Trophoblast cell (in vitro differentiated cells and primary cell): Measurements from ENCODE around the gene CKS1B.

Source experiments
- DNase-seq, 2 donors: peaks; one replicate each; pipeline ENCODE4 v3.0.0-alpha.2; 2016
- H2AFZ ChIP-seq: 2 replicates; pipeline ENCODE4 v1.6.1; 2013; ENCODE audit warnings: low read length, moderate library complexity, mild to moderate bottlenecking; ENCODE audit not compliant: insufficient read depth, poor library complexity
- H2AK5ac ChIP-seq: 2 replicates; pipeline ENCODE4 v1.6.1; 2013; ENCODE audit warnings: mild to moderate bottlenecking, low read length
- H2BK120ac ChIP-seq: 2 replicates; pipeline ENCODE4 v1.6.1; 2013; ENCODE audit warnings: low read length, mild to moderate bottlenecking, moderate library complexity; ENCODE audit not compliant: insufficient read depth, poor library complexity
- H2BK12ac ChIP-seq: 2 replicates; pipeline ENCODE4 v1.6.1; 2013; ENCODE audit warnings: mild to moderate bottlenecking, low read length, moderate library complexity
- H2BK5ac ChIP-seq: 2 replicates; pipeline ENCODE4 v1.6.1; 2013; ENCODE audit warnings: low read length, low read depth, moderate library complexity, mild to moderate bottlenecking; ENCODE audit not compliant: poor library complexity
- H3K14ac ChIP-seq: 2 replicates; pipeline ENCODE4 v1.6.1; 2013; ENCODE audit warnings: mild to moderate bottlenecking, low read length
- H3K18ac ChIP-seq: 2 replicates; pipeline ENCODE4 v1.6.1; 2013; ENCODE audit warnings: mild to moderate bottlenecking, low read length
- H3K23ac ChIP-seq: 2 replicates; pipeline ENCODE4 v1.6.1; 2013; ENCODE audit warnings: low read length
- H3K27ac ChIP-seq: 2 replicates; pipeline ENCODE4 v1.5.1; 2013; ENCODE audit warnings: low read depth, mild to moderate bottlenecking, inconsistent platforms, low read length, moderate library complexity
- H3K27me3 ChIP-seq: 2 replicates; pipeline ENCODE4 v1.6.1; 2013; ENCODE audit warnings: inconsistent platforms, mild to moderate bottlenecking, low read length, moderate library complexity; ENCODE audit not compliant: insufficient read depth
- H3K36me3 ChIP-seq, 2 experiments: 1 replicate in 1 of 2; 2 replicates in 1 of 2; pipeline ENCODE4 v1.6.1; 2013; ENCODE audit warnings: low read length in 2 of 2, mild to moderate bottlenecking in 2 of 2, moderate library complexity in 1 of 2; ENCODE audit not compliant: insufficient read depth in 2 of 2, control insufficient read depth in 1 of 2
- H3K4ac ChIP-seq: 2 replicates; pipeline ENCODE4 v1.6.1; 2013; ENCODE audit warnings: low read depth, mild to moderate bottlenecking, low read length, moderate library complexity
- H3K4me1 ChIP-seq, 2 experiments: 1 replicate in 1 of 2; 2 replicates in 1 of 2; pipeline ENCODE4 v1.6.1; 2013; ENCODE audit warnings: low read length in 2 of 2, mild to moderate bottlenecking in 2 of 2, moderate library complexity in 1 of 2; ENCODE audit not compliant: insufficient read depth in 2 of 2, control insufficient read depth in 1 of 2
- H3K4me2 ChIP-seq: 2 replicates; pipeline ENCODE4 v1.6.1; 2013; ENCODE audit warnings: inconsistent platforms, mild to moderate bottlenecking, low read length, moderate library complexity
- H3K4me3 ChIP-seq: 2 replicates; pipeline ENCODE4 v1.5.1; 2013; ENCODE audit warnings: mild to moderate bottlenecking, low read depth, low read length, inconsistent platforms
- H3K79me1 ChIP-seq: one replicate; pipeline ENCODE4 v1.6.1; 2013; ENCODE audit warnings: low read length
- H3K79me2 ChIP-seq: 2 replicates; pipeline ENCODE4 v1.6.1; 2013; ENCODE audit warnings: low read length, mild to moderate bottlenecking; ENCODE audit not compliant: control insufficient read depth, insufficient read depth, poor library complexity
- H3K9ac ChIP-seq: 2 replicates; pipeline ENCODE4 v1.6.1; 2013; ENCODE audit warnings: mild to moderate bottlenecking, low read length
- H3K9me3 ChIP-seq: 2 replicates; pipeline ENCODE4 v1.6.1; 2013; ENCODE audit warnings: low read depth, mild to moderate bottlenecking, control low read depth, inconsistent platforms, low read length; ENCODE audit not compliant: insufficient read depth
- H4K12ac ChIP-seq: 2 replicates; pipeline ENCODE4 v1.6.1; 2013; ENCODE audit warnings: low read depth, mild to moderate bottlenecking, low read length, moderate library complexity
- H4K8ac ChIP-seq: 2 replicates; pipeline ENCODE4 v1.6.1; 2013; ENCODE audit warnings: low read depth, mild to moderate bottlenecking, low read length, moderate library complexity
- H4K91ac ChIP-seq: one replicate; pipeline ENCODE4 v1.6.1; 2013; ENCODE audit warnings: low read depth, mild to moderate bottlenecking, low read length, moderate library complexity
- WGBS: extraction: QIAGEN DNeasy Blood & Tissue Kit; methylation state at CpG from one replicate; pipeline ENCODE4 v1.1.7; 2013; ENCODE audit warnings: missing lambda C conversion rate; ENCODE audit not compliant: insufficient read length, insufficient coverage; ENCODE audit errors: extremely low coverage; 5-methylcytosine and 5-hydroxymethylcytosine counted together

The CKS1B gene

GRCh38 chr1:154962156-154962749 lies 12.2 kb upstream of the CKS1B start:
- Histone ChIP-seq H3K79me1 (peaks cover 11% of the 10 kb centered on the region), H2BK120ac (peak overlapping the region; percentile 95), H3K18ac (peak overlapping the region; percentile 96), H3K4me3 (peak overlapping the region; percentile 87), H2AFZ (peak overlapping the region; percentile 98), H4K12ac (peak overlapping the region; percentile 99), H3K4me1 (peaks cover 11 to 12% of the 10 kb centered on the region in 2 experiments), H4K8ac (peak overlapping the region; percentile 100), H3K9me3 (no peaks in the 10 kb centered on the region), H3K36me3 (peaks cover 47 to 60% of the 10 kb centered on the region in 2 experiments), H3K4me2 (peak overlapping the region; percentile 82), H3K4ac (peak overlapping the region; percentile 85), H3K27ac (peak overlapping the region; percentile 99), H2AK5ac (peak overlapping the region; percentile 95), H2BK5ac (peak overlapping the region; percentile 97), H3K79me2 (peaks cover 9% of the 10 kb centered on the region), H3K14ac (peak overlapping the region; percentile 100), H3K23ac (no peak overlapping the region), H3K27me3 (no peaks in the 10 kb centered on the region), H4K91ac (peak overlapping the region; percentile 99), H2BK12ac (peak overlapping the region; percentile 37), H3K9ac (peak overlapping the region; percentile 97)
- WGBS: no CpG with 5 or more reads among the region's 25 CpGs
- DNase-seq: peak in 1 of 2 donors; percentile 24

GRCh38 chr1:154962795-154963330 lies 11.6 kb upstream of the CKS1B start:
- H3K27ac ChIP-seq: no peak overlapping the region
- H3K4me1 ChIP-seq: peaks cover 16% of the 10 kb centered on the region in 2 experiments
- H2AK5ac ChIP-seq: no peak overlapping the region
- no peak overlapping the region for H3K4ac ChIP-seq
- no peak overlapping the region for H3K9ac ChIP-seq
- no peak overlapping the region for H3K18ac ChIP-seq
- H4K91ac ChIP-seq: no peak overlapping the region
- H3K27me3 ChIP-seq: no peaks in the 10 kb centered on the region
- no peak overlapping the region for H3K4me2 ChIP-seq
- peaks cover 53 to 67% of the 10 kb centered on the region in 2 experiments for H3K36me3 ChIP-seq
- H3K9me3 ChIP-seq: peaks cover 2% of the 10 kb centered on the region
- peaks cover 13% of the 10 kb centered on the region for H3K79me1 ChIP-seq
- no peak overlapping the region for H2BK5ac ChIP-seq
- H3K79me2 ChIP-seq: peaks cover 9% of the 10 kb centered on the region
- no peak overlapping the region for H3K14ac ChIP-seq
- H2AFZ ChIP-seq: no peak overlapping the region
- H4K8ac ChIP-seq: no peak overlapping the region
- no peak overlapping the region for H3K4me3 ChIP-seq
- DNase-seq: no peak
- WGBS: no CpG with 5 or more reads among the region's 6 CpGs
- H2BK120ac ChIP-seq: no peak overlapping the region
- no peak overlapping the region for H4K12ac ChIP-seq
- H2BK12ac ChIP-seq: no peak overlapping the region
- no peak overlapping the region for H3K23ac ChIP-seq

GRCh38 chr1:154963643-154964042 lies 10.8 kb upstream of the CKS1B start:
- H2AK5ac ChIP-seq: no peak overlapping the region
- no peak overlapping the region for H3K4ac ChIP-seq
- peaks cover 9% of the 10 kb centered on the region for H3K79me2 ChIP-seq
- H3K14ac ChIP-seq: no peak overlapping the region
- no peak overlapping the region for H2AFZ ChIP-seq
- no peak for DNase-seq
- H4K91ac ChIP-seq: no peak overlapping the region
- H4K12ac ChIP-seq: no peak overlapping the region
- no CpG with 5 or more reads among the region's 8 CpGs for WGBS
- peaks cover 58 to 69% of the 10 kb centered on the region in 2 experiments for H3K36me3 ChIP-seq
- peaks cover 13% of the 10 kb centered on the region for H3K79me1 ChIP-seq
- H3K27me3 ChIP-seq: no peaks in the 10 kb centered on the region
- H2BK120ac ChIP-seq: no peak overlapping the region
- no peak overlapping the region for H3K27ac ChIP-seq
- no peak overlapping the region for H2BK5ac ChIP-seq
- no peak overlapping the region for H3K23ac ChIP-seq
- no peak overlapping the region for H3K4me2 ChIP-seq
- peaks cover 22 to 23% of the 10 kb centered on the region in 2 experiments for H3K4me1 ChIP-seq
- no peak overlapping the region for H4K8ac ChIP-seq
- peaks cover 2% of the 10 kb centered on the region for H3K9me3 ChIP-seq
- H3K18ac ChIP-seq: no peak overlapping the region
- H2BK12ac ChIP-seq: no peak overlapping the region
- H3K4me3 ChIP-seq: no peak overlapping the region
- H3K9ac ChIP-seq: no peak overlapping the region

- Histone ChIP-seq H3K4me1 (peaks cover 29 to 30% of the 10 kb centered on the region in 2 experiments), H2AK5ac (no peak overlapping the region), H3K79me1 (peaks cover 13% of the 10 kb centered on the region), H4K91ac (no peak overlapping the region), H2BK120ac (no peak overlapping the region), H3K27me3 (no peaks in the 10 kb centered on the region), H3K4me3 (no peak overlapping the region), H3K36me3 (peaks cover 58 to 62% of the 10 kb centered on the region in 2 experiments), H3K18ac (no peak overlapping the region), H2AFZ (no peak overlapping the region), H4K8ac (no peak overlapping the region), H3K23ac (no peak overlapping the region), H3K9ac (no peak overlapping the region), H3K79me2 (peaks cover 15% of the 10 kb centered on the region), H2BK5ac (no peak overlapping the region), H3K9me3 (peaks cover 2% of the 10 kb centered on the region), H3K14ac (no peak overlapping the region), H3K4ac (no peak overlapping the region), H4K12ac (no peak overlapping the region), H2BK12ac (no peak overlapping the region), H3K4me2 (no peak overlapping the region), H3K27ac (no peak overlapping the region)
- no CpG with 5 or more reads among the region's 6 CpGs for WGBS
- DNase-seq: no peak
These were observed 10.1 kb upstream of the CKS1B start for GRCh38 chr1:154964359-154964758.
